HCT116 (cell line): ENCODE results near the gene DEFB123. TPM values are rescaled to one million over a fixed set of nuclear protein-coding genes. Genes with fewer than 3 reads are reported as not detected.

ENCODE experiments used
- ATAC-seq: fragments of 200-7000 bp; cut with Tn5 transposase; 2 replicates; pipeline ENCODE4 v1.9.1; 2020; ENCODE audit warnings: mild to moderate bottlenecking, moderate library complexity
- BruUV-seq: library from RNA; stranded (reverse); fragments of 400-500 nt; replicated peaks from 2 replicates; lab custom pipeline; 2021; lab: Mats Ljungman, UMichigan
- CTCF ChIA-PET: fragments of 300-600 bp; sonication (Branson Sonifier 250); formaldehyde crosslinking; loops from one replicate; lab custom pipeline; 2021; ENCODE audit warnings: antibody characterized with exemption; lab: Charles Lee
- POLR2A ChIA-PET: fragments of 300-600, 350-600 bp; sonication (Branson Sonifier 250); formaldehyde crosslinking; loops from one replicate; lab custom pipeline; 2021; ENCODE audit warnings: antibody characterized with exemption; lab: Charles Lee
- RAD21 ChIA-PET, 2 experiments: fragments of 300-600 bp; sonication (Branson Sonifier 250); formaldehyde crosslinking; loops; one replicate each; lab custom pipeline; 2023; ENCODE audit warnings: low total read pairs in 2 of 2; ENCODE audit not compliant: uncharacterized antibody in 2 of 2, unreplicated experiment in 2 of 2, low non-redundant PET in 1 of 2; lab: Charles Lee
- DNase-seq: peaks from one replicate; pipeline ENCODE4 v3.0.0-alpha.2; 2010; ENCODE audit warnings: low read depth, low spot score
- H2AFZ ChIP-seq: fragments of 200-600 bp; shearing (Covaris generic), sonication (generic); 2 replicates; pipeline ENCODE4 v1.6.1; 2017; ENCODE audit warnings: low read depth, mixed run types, mixed read lengths, antibody characterized with exemption, low read length; ENCODE audit not compliant: poor library complexity, severe bottlenecking
- H3K27ac ChIP-seq: 2 replicates; pipeline ENCODE4 v1.5.1; 2012; ENCODE audit warnings: low read depth, low read length
- H3K27me3 ChIP-seq: fragments of 200-600 bp; sonication (generic); 2 replicates; pipeline ENCODE4 v1.6.1; 2016; ENCODE audit warnings: mixed run types, low read length, mixed read lengths; ENCODE audit not compliant: insufficient read depth
- H3K36me3 ChIP-seq, 2 experiments: fragments of 200-500 bp in 1 of 2; fragments of 200-600 bp in 1 of 2; sonication (Bioruptor generic) in 1 of 2; sonication (generic) in 1 of 2; 2 replicates each; pipeline versions ENCODE4 v1.5.1 to v1.6.1; 2014 to 2016; ENCODE audit warnings: low read length in 2 of 2, inconsistent platforms in 1 of 2, mixed read lengths in 1 of 2, mixed run types in 1 of 2; ENCODE audit not compliant: insufficient read depth in 2 of 2, control insufficient read depth in 1 of 2
- H3K4me1 ChIP-seq, 2 experiments: fragments of 200-600 bp in 1 of 2; sonication (generic) in 1 of 2; 2 replicates each; pipeline versions ENCODE4 v1.5.1 to v1.6.1; 2012 to 2017; ENCODE audit warnings: low read length in 2 of 2, inconsistent platforms in 1 of 2, mild to moderate bottlenecking in 1 of 2, mixed read lengths in 1 of 2, mixed run types in 1 of 2, moderate library complexity in 1 of 2; ENCODE audit not compliant: insufficient read depth in 2 of 2, control insufficient read depth in 1 of 2
- H3K4me2 ChIP-seq: fragments of 200-600 bp; sonication (generic); 2 replicates; pipeline ENCODE4 v1.6.1; 2017; ENCODE audit warnings: mixed run types, low read length, mixed read lengths
- H3K4me3 ChIP-seq, 2 experiments: fragments of 200-600 bp in 1 of 2; sonication (generic) in 1 of 2; replicated peaks in 1 of 2; 2 replicates each; pipeline ENCODE4 v1.5.1; 2011 to 2016; ENCODE audit warnings: low read length in 2 of 2, control low read depth in 1 of 2, low read depth in 1 of 2, mild to moderate bottlenecking in 1 of 2, mixed read lengths in 1 of 2, mixed run types in 1 of 2
- H3K79me2 ChIP-seq: fragments of 200-600 bp; sonication (generic); 2 replicates; pipeline ENCODE4 v1.6.1; 2017; ENCODE audit warnings: mild to moderate bottlenecking, mixed run types, low read length, moderate library complexity, mixed read lengths; ENCODE audit not compliant: insufficient read depth
- H3K9ac ChIP-seq: fragments of 200-600 bp; sonication (generic); 2 replicates; pipeline ENCODE4 v1.6.1; 2016; ENCODE audit warnings: low read length, mixed read lengths
- H3K9me2 ChIP-seq: fragments of 200-600 bp; sonication (generic), shearing (Covaris generic); 2 replicates; pipeline ENCODE4 v1.6.1; 2017; ENCODE audit warnings: mixed run types, mild to moderate bottlenecking, moderate library complexity; ENCODE audit not compliant: insufficient read depth
- H3K9me3 ChIP-seq, 2 experiments: fragments of 200-500 bp in 1 of 2; fragments of 200-600 bp in 1 of 2; sonication (Bioruptor generic) in 1 of 2; sonication (generic) in 1 of 2; 2 replicates each; pipeline ENCODE4 v1.6.1; 2014 to 2017; ENCODE audit warnings: low read length in 2 of 2, mixed read lengths in 2 of 2, inconsistent platforms in 1 of 2, low read depth in 1 of 2, mild to moderate bottlenecking in 1 of 2, mixed run types in 1 of 2, moderate library complexity in 1 of 2; ENCODE audit not compliant: control insufficient read depth in 1 of 2, insufficient read depth in 1 of 2
- H4K20me1 ChIP-seq: fragments of 200-600 bp; sonication (generic), shearing (Covaris generic); 2 replicates; pipeline ENCODE4 v1.6.1; 2017; ENCODE audit warnings: mixed run types, mild to moderate bottlenecking, moderate library complexity; ENCODE audit not compliant: insufficient read depth
- CBX3 ChIP-seq: IDR thresholded peaks from 2 replicates; pipeline ENCODE4 v1.6.1; 2012; ENCODE audit warnings: low read depth
- CEBPB ChIP-seq: IDR thresholded peaks from 2 replicates; pipeline ENCODE4 v1.6.1; 2012; ENCODE audit warnings: low read depth
- FOSL1 ChIP-seq: IDR thresholded peaks from 2 replicates; pipeline ENCODE4 v1.6.1; 2012; ENCODE audit warnings: low read depth
- JUND ChIP-seq: IDR thresholded peaks from 2 replicates; pipeline ENCODE4 v1.6.1; 2012
- POLR2AphosphoS5 ChIP-seq: IDR thresholded peaks from 2 replicates; pipeline ENCODE4 v1.6.1; 2011; ENCODE audit warnings: mild to moderate bottlenecking, low read depth, low read length, moderate library complexity
- SIN3A ChIP-seq: IDR thresholded peaks from 2 replicates; pipeline ENCODE4 v1.6.1; 2012; ENCODE audit warnings: low read depth
- TCF7L2 ChIP-seq: IDR thresholded peaks from 2 replicates; pipeline ENCODE4 v1.7.0; 2011; ENCODE audit warnings: borderline replicate concordance, inconsistent platforms; ENCODE audit not compliant: insufficient read depth, insufficient read length; ENCODE audit errors: extremely low read depth
- YY1 ChIP-seq: IDR thresholded peaks from 2 replicates; pipeline ENCODE4 v1.6.1; 2011; ENCODE audit warnings: low read length, low read depth, moderate library complexity, mild to moderate bottlenecking; ENCODE audit not compliant: insufficient replicate concordance; ENCODE audit errors: extremely low read depth
- ZFX ChIP-seq: fragments of 450-650 bp; IDR thresholded peaks from 2 replicates; pipeline ENCODE4 v1.6.1; 2017
- ZNF274 ChIP-seq: fragments of 200-500 bp; sonication (Bioruptor generic); IDR thresholded peaks from 2 replicates; pipeline ENCODE4 v1.6.1; 2014; ENCODE audit warnings: mild to moderate bottlenecking, low read depth, low read length, inconsistent platforms
- intact Hi-C: fragments of 100-400 bp; cut with micrococcal nuclease; formaldehyde crosslinking; loops from 2 replicates; pipeline ENCODE4 v1.10.0; 2022
- total RNA-seq: library from RNA; stranded (reverse); gene quantifications from one replicate; pipeline ENCODE4 v1.2.1, GENCODE V29; 2021; ENCODE audit not compliant: unreplicated experiment
- TF ChIP-seq, protein P1 (sequence below): IDR thresholded peaks from 2 replicates; pipeline ENCODE4 v1.6.1; 2012; ENCODE audit warnings: low read depth
- TF ChIP-seq, protein P2 (sequence below): IDR thresholded peaks from 2 replicates; pipeline ENCODE4 v1.6.1; 2012

Gene DEFB123
- total RNA-seq, 1 experiment from 2014 or later: not detected

DNA sequence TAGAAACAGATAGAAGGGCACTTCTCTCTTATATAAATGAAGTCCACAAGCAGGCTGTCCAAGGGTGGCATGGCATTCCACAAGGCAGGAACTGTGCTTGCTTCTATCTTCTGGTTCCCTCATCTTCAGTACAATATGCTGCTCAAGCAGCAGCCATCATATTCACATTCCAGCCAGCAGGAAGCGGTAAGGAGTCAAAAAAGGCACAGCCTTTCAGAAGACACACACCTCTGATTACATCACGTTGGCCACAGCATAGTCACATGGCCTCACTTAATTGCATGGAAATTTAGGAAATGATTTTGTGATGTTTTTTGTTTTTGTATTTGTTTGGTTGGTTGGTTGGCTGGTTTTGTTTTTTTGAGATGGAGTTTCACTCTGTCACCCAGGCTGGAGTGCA, 53.7 kb downstream of the DEFB123 start (continued):
- no peak for TF ChIP-seq ZNF274
- TF ChIP-seq CBX3: peak; percentile 86

DNA sequence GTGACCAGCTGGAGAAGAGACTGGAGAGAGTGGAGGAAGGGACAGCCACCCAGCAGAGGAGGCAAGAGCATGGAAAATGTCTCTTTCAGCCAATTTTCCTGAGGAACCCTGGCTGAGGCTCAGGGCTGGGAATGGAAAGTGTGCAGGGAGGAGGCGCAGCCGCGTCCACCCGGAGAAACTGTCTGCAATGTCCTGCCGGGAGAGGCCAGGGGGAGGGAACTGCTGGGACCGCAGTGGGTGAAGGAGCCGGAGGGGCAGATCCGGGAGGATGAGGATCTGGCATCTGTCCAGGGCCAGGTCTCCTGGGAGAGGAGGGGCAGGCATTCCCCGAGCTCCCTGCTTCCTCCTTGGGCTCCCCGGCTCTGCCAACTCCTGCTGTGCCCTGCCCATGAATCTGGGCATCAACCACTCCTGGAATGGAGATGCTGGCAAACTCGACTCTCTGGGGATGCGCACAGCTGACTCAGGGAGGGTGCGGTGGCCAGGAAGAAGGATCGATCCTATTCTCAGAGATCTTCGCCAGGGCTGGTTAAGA, 56.4 kb downstream of the DEFB123 start:
- no peak overlapping the region for H2AFZ ChIP-seq
- ChIA-PET CTCF (no interaction called here), RAD21 (no interaction called here), POLR2A (no interaction called here)
- no TSS peak for BruUV-seq
- ATAC-seq: no peak
- TF ChIP-seq, protein P1, sequence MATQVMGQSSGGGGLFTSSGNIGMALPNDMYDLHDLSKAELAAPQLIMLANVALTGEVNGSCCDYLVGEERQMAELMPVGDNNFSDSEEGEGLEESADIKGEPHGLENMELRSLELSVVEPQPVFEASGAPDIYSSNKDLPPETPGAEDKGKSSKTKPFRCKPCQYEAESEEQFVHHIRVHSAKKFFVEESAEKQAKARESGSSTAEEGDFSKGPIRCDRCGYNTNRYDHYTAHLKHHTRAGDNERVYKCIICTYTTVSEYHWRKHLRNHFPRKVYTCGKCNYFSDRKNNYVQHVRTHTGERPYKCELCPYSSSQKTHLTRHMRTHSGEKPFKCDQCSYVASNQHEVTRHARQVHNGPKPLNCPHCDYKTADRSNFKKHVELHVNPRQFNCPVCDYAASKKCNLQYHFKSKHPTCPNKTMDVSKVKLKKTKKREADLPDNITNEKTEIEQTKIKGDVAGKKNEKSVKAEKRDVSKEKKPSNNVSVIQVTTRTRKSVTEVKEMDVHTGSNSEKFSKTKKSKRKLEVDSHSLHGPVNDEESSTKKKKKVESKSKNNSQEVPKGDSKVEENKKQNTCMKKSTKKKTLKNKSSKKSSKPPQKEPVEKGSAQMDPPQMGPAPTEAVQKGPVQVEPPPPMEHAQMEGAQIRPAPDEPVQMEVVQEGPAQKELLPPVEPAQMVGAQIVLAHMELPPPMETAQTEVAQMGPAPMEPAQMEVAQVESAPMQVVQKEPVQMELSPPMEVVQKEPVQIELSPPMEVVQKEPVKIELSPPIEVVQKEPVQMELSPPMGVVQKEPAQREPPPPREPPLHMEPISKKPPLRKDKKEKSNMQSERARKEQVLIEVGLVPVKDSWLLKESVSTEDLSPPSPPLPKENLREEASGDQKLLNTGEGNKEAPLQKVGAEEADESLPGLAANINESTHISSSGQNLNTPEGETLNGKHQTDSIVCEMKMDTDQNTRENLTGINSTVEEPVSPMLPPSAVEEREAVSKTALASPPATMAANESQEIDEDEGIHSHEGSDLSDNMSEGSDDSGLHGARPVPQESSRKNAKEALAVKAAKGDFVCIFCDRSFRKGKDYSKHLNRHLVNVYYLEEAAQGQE: no peak
- TF ChIP-seq YY1 (no peak), SIN3A (no peak), JUND (no peak), CEBPB (no peak), ZFX (no peak), TCF7L2 (no peak), FOSL1 (no peak), POLR2AphosphoS5 (no peak)
- TF ChIP-seq, protein P2, sequence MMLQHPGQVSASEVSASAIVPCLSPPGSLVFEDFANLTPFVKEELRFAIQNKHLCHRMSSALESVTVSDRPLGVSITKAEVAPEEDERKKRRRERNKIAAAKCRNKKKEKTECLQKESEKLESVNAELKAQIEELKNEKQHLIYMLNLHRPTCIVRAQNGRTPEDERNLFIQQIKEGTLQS: no peak
- no peak overlapping the region for H3K4me3 ChIP-seq
- 0 out of 4 replicates have a peak, but pooled peaks cover 0 to 6% of the 10 kb centered on the region in 2 experiments for H3K4me1 ChIP-seq
- H3K36me3 ChIP-seq: no peaks in the 10 kb centered on the region
- H3K4me2 ChIP-seq: no peak overlapping the region
- DNase-seq: no peak
- H3K9me3 ChIP-seq: no peaks in the 10 kb centered on the region
- intact Hi-C loops: no loop called here
- no peaks in the 10 kb centered on the region for H4K20me1 ChIP-seq
- no peak overlapping the region for H3K9ac ChIP-seq
- no peaks in the 10 kb centered on the region for H3K27me3 ChIP-seq
- no peaks in the 10 kb centered on the region for H3K9me2 ChIP-seq
- no peaks in the 10 kb centered on the region for H3K79me2 ChIP-seq
- no peak overlapping the region for H3K27ac ChIP-seq
